GM20000 (cell line): ENCODE results near the gene FRMD4A.

ENCODE experiments used
- DNase-seq: peaks from one replicate; pipeline ENCODE4 v3.0.0; 2012; ENCODE audit warnings: low spot score
- CTCF ChIP-seq: IDR thresholded peaks from 2 replicates; pipeline ENCODE4 v1.5.1; 2012; ENCODE audit warnings: mild to moderate bottlenecking, control low read depth; ENCODE audit errors: extremely low read depth, missing control alignments

FRMD4A gene

GRCh38 chr10:13944823-13945222 is 385.9 kb downstream of the FRMD4A start:
- TF ChIP-seq CTCF = no peak
- DNase-seq = no peak

- no peak for TF ChIP-seq CTCF
- no peak for DNase-seq
Observed at GRCh38 chr10:13943735-13944398, 386.9 kb downstream of the FRMD4A start.

- peak; percentile 27 for DNase-seq
- TF ChIP-seq CTCF = no peak
Observed at GRCh38 chr10:13942035-13942434, 388.7 kb downstream of the FRMD4A start.

- no peak for DNase-seq
- no peak for TF ChIP-seq CTCF
Observed at GRCh38 chr10:13939391-13939790, 391.3 kb downstream of the FRMD4A start.

- no peak for DNase-seq
- TF ChIP-seq CTCF = no peak
Observed at GRCh38 chr10:13938950-13939349, 391.8 kb downstream of the FRMD4A start.

- DNase-seq = no peak
- no peak for TF ChIP-seq CTCF
Observed at GRCh38 chr10:13936826-13937225, 393.9 kb downstream of the FRMD4A start.

- no peak for DNase-seq
- no peak for TF ChIP-seq CTCF
Observed at GRCh38 chr10:13930120-13930519, 400.6 kb downstream of the FRMD4A start.
